Panc1 (cell line): Measurements from ENCODE around the gene CLDN2. TPM values are rescaled to one million over a fixed set of nuclear protein-coding genes. Genes with fewer than 3 reads are reported as not detected.

Experiments used
- ATAC-seq: fragments of 200-7000 bp; cut with Tn5 transposase; 2 replicates; pipeline ENCODE4 v1.9.1; 2020; ENCODE audit warnings: mild to moderate bottlenecking, moderate library complexity
- BruUV-seq: library from RNA; stranded (reverse); fragments of 400-500 nt; replicated peaks from 2 replicates; lab custom pipeline; 2021; lab: Mats Ljungman, UMichigan
- CTCF ChIA-PET: fragments of 300-600 bp; sonication (Branson Sonifier 250); formaldehyde crosslinking; loops from one replicate; lab custom pipeline; 2022; ENCODE audit warnings: antibody characterized with exemption; lab: Charles Lee
- POLR2A ChIA-PET: fragments of 300-600 bp; sonication (Branson Sonifier 250); formaldehyde crosslinking; loops from one replicate; lab custom pipeline; 2022; ENCODE audit warnings: antibody characterized with exemption; lab: Charles Lee
- DNase-seq: peaks from one replicate; pipeline ENCODE4 v3.0.0-alpha.2; 2010; ENCODE audit warnings: low read depth, low spot score
- H3K27ac ChIP-seq: 2 replicates; pipeline ENCODE4 v1.5.1; 2011; ENCODE audit warnings: mild to moderate bottlenecking, low read length, inconsistent platforms
- H3K27me3 ChIP-seq: fragments of 200-500 bp; sonication (Bioruptor generic); 2 replicates; pipeline ENCODE4 v1.6.0; 2014; ENCODE audit warnings: low read length, inconsistent platforms; ENCODE audit not compliant: control insufficient read depth, insufficient read depth
- H3K36me3 ChIP-seq: fragments of 200-500 bp; sonication (Bioruptor generic); 2 replicates; pipeline ENCODE4 v1.5.1; 2014; ENCODE audit warnings: inconsistent platforms, mild to moderate bottlenecking, low read length, moderate library complexity; ENCODE audit not compliant: control insufficient read depth, insufficient read depth
- H3K4me1 ChIP-seq: 2 replicates; pipeline ENCODE4 v1.5.1; 2011; ENCODE audit warnings: inconsistent platforms, mild to moderate bottlenecking, low read length, moderate library complexity; ENCODE audit not compliant: control insufficient read depth, insufficient read depth
- H3K4me3 ChIP-seq, 2 experiments: 2 replicates each; pipeline ENCODE4 v1.5.1; 2011 to 2012; ENCODE audit warnings: low read depth in 2 of 2, low read length in 2 of 2, mild to moderate bottlenecking in 2 of 2, inconsistent platforms in 1 of 2, moderate library complexity in 1 of 2
- H3K9me3 ChIP-seq: fragments of 200-500 bp; sonication (Bioruptor generic); 2 replicates; pipeline ENCODE4 v1.5.1; 2014; ENCODE audit warnings: low read depth, mild to moderate bottlenecking, inconsistent platforms, low read length, moderate library complexity; ENCODE audit not compliant: control insufficient read depth, insufficient read depth
- POLR2AphosphoS5 ChIP-seq: IDR thresholded peaks from 2 replicates; pipeline ENCODE4 v1.6.1; 2012; ENCODE audit warnings: mild to moderate bottlenecking, low read depth, low read length, moderate library complexity
- SIN3A ChIP-seq: IDR thresholded peaks from 2 replicates; pipeline ENCODE4 v1.6.1; 2012; ENCODE audit warnings: low read depth, mild to moderate bottlenecking, low read length, moderate library complexity, borderline replicate concordance; ENCODE audit not compliant: insufficient read depth
- TCF7L2 ChIP-seq: IDR thresholded peaks from 2 replicates; pipeline ENCODE4 v1.6.1; 2011; ENCODE audit warnings: mild to moderate bottlenecking, low read depth, low read length, inconsistent platforms
- in situ Hi-C: cut with HindIII; loops from 2 replicates; pipeline ENCODE4 v1.10.0; 2016; ENCODE audit warnings: low sequenced_read_pairs, low pct_unique_long_range_greater_than_20kb
- intact Hi-C: fragments of 100-400 bp; cut with micrococcal nuclease; formaldehyde crosslinking; loops from one replicate; pipeline ENCODE4 v1.10.0; 2022; ENCODE audit not compliant: unreplicated experiment
- total RNA-seq: library from RNA; stranded (reverse); gene quantifications from one replicate; pipeline ENCODE4 v1.2.1, GENCODE V29; 2021; ENCODE audit not compliant: unreplicated experiment
- TF ChIP-seq, protein P1 (sequence below): fragments of 450-650 bp; IDR thresholded peaks from 2 replicates; pipeline ENCODE4 v1.5.1; 2017; ENCODE audit warnings: mild to moderate bottlenecking
- TF ChIP-seq, protein P2 (sequence below), 2 experiments: IDR thresholded peaks; 2 replicates each; pipeline ENCODE4 v1.6.1; 2011 to 2012; ENCODE audit warnings: low read depth in 2 of 2, control low read depth in 1 of 2, low read length in 1 of 2, mild to moderate bottlenecking in 1 of 2, moderate library complexity in 1 of 2; ENCODE audit not compliant: insufficient read depth in 1 of 2

CLDN2 gene
- total RNA-seq, 1 experiment from 2014 or later = 0.10 TPM

DNA sequence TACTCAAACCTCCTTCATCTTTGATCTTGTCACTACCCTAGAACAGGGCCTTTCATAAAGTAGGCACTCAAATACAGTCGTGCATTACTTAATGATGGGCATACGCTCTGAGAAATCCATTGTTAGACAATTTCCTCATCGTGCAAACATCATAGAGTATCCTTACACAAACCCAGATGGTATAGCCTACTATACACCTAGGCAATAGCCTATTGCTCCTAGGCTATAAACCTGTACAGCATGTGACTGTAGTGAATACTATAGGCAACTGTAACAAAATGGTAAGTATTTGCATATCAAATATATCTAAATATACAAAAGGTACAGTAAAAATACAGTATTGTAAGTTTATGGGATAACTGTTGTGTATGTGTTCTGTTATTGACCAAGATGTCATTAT is 31.9 kb downstream of the CLDN2 start:
- BruUV-seq = no TSS peak
- Histone ChIP-seq H3K27ac (no peak overlapping the region), H3K9me3 (no peaks in the 10 kb centered on the region), H3K36me3 (no peaks in the 10 kb centered on the region), H3K27me3 (no peaks in the 10 kb centered on the region), H3K4me1 (peaks cover 3% of the 10 kb centered on the region), H3K4me3 (no peak overlapping the region)
- POLR2A ChIA-PET = no interaction called here
- intact Hi-C loops (no loop called here), in situ Hi-C loops (no loop called here)
- TF ChIP-seq, protein P1, sequence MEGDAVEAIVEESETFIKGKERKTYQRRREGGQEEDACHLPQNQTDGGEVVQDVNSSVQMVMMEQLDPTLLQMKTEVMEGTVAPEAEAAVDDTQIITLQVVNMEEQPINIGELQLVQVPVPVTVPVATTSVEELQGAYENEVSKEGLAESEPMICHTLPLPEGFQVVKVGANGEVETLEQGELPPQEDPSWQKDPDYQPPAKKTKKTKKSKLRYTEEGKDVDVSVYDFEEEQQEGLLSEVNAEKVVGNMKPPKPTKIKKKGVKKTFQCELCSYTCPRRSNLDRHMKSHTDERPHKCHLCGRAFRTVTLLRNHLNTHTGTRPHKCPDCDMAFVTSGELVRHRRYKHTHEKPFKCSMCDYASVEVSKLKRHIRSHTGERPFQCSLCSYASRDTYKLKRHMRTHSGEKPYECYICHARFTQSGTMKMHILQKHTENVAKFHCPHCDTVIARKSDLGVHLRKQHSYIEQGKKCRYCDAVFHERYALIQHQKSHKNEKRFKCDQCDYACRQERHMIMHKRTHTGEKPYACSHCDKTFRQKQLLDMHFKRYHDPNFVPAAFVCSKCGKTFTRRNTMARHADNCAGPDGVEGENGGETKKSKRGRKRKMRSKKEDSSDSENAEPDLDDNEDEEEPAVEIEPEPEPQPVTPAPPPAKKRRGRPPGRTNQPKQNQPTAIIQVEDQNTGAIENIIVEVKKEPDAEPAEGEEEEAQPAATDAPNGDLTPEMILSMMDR = no peak
- TF ChIP-seq, protein P2, sequence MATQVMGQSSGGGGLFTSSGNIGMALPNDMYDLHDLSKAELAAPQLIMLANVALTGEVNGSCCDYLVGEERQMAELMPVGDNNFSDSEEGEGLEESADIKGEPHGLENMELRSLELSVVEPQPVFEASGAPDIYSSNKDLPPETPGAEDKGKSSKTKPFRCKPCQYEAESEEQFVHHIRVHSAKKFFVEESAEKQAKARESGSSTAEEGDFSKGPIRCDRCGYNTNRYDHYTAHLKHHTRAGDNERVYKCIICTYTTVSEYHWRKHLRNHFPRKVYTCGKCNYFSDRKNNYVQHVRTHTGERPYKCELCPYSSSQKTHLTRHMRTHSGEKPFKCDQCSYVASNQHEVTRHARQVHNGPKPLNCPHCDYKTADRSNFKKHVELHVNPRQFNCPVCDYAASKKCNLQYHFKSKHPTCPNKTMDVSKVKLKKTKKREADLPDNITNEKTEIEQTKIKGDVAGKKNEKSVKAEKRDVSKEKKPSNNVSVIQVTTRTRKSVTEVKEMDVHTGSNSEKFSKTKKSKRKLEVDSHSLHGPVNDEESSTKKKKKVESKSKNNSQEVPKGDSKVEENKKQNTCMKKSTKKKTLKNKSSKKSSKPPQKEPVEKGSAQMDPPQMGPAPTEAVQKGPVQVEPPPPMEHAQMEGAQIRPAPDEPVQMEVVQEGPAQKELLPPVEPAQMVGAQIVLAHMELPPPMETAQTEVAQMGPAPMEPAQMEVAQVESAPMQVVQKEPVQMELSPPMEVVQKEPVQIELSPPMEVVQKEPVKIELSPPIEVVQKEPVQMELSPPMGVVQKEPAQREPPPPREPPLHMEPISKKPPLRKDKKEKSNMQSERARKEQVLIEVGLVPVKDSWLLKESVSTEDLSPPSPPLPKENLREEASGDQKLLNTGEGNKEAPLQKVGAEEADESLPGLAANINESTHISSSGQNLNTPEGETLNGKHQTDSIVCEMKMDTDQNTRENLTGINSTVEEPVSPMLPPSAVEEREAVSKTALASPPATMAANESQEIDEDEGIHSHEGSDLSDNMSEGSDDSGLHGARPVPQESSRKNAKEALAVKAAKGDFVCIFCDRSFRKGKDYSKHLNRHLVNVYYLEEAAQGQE (IDR thresholded peaks at IDR 0.05; ENCODE audit: insufficient read depth in 1 of 2, low read depth in 2 of 2, low read length in 1 of 2) = no peak
- no peak for TF ChIP-seq POLR2AphosphoS5
- no peak for TF ChIP-seq SIN3A
- CTCF ChIA-PET = interaction anchor here (0.6 kb wide), 1 partner anchor 217 kb away, joined by 3 read pairs; no protein-coding TSS in a partner anchor
- DNase-seq = no peak
- no peak for ATAC-seq

DNA sequence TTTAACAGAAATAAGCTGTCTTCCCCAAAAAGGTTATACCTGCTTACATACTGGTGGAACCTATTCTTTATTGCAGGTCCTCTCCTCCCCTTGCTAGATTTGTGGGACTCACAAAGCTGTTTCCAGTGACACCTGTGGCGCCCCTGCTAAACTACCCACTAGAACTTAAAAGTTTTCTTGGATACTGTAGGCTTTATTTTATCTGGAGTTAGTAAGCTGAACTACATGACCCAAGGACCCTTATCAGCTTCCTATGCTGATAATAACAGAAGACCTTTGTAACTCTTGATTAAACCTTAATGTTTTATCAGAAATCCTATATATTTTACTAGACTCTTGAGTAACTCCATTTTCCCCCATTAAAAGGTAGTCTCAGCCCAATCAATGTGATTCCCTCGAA is 32.3 kb downstream of the CLDN2 start:
- Histone ChIP-seq H3K4me1 (peaks cover 3% of the 10 kb centered on the region), H3K27me3 (no peaks in the 10 kb centered on the region), H3K4me3 (no peak overlapping the region), H3K9me3 (no peaks in the 10 kb centered on the region), H3K36me3 (no peaks in the 10 kb centered on the region), H3K27ac (no peak overlapping the region)
- ATAC-seq (no peak), DNase-seq (no peak)
- intact Hi-C loops (no loop called here), in situ Hi-C loops (no loop called here)
- TF ChIP-seq, protein P1 = no peak
- TF ChIP-seq POLR2AphosphoS5 (no peak), TCF7L2 (no peak), SIN3A (no peak)
- TF ChIP-seq, protein P2 (IDR thresholded peaks at IDR 0.05; ENCODE audit: insufficient read depth in 1 of 2, low read depth in 2 of 2, low read length in 1 of 2) = no peak
- BruUV-seq = no TSS peak
- CTCF ChIA-PET = interaction anchor here (0.6 kb wide), 1 partner anchor 218 kb away, joined by 3 read pairs; no protein-coding TSS in a partner anchor
- POLR2A ChIA-PET = no interaction called here
